ENCODE measurements around the gene CLIC4. TPM values are rescaled to one million over a fixed set of nuclear protein-coding genes. Genes with fewer than 3 reads are reported as not detected.

Gene CLIC4
- total and polyA plus RNA-seq, 4 donors, result 15.0 to 40.7 (median 28.4) TPM

GRCh38 chr1:24782689-24783088 is 37.4 kb downstream of the CLIC4 start:
- WGBS, result over 99% methylated on average over 2 of the region's 2 CpGs

DNA sequence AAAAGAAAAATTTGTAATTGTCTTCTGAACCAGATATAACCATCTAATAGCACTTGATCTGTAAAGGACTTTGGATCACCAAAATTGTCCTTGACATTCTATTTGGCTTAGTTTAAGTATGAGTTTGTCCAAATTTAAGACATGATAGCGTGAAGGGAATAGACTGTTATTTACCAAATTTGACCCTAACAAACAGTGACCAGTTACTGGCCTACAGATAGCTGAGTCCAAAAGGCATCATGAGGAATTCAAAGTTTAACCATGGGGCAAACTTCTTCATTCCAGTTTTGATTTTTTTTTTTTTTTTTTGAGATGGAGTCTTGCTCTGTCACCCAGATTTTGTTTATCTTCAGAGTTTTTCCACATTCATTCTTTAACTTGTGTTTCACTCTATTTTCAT is 38.5 kb downstream of the CLIC4 start:
- Histone ChIP-seq H3K4me1 (ENCODE audit: control insufficient read depth in 4 of 4, insufficient read depth in 4 of 4, low read length in 3 of 4) (peaks cover 18 to 55% (median 48%) of the 10 kb centered on the region in 4 donors), H3K27ac (ENCODE audit: low read depth in 1 of 2, low read length in 2 of 2) (peak overlapping the region; percentile 48 to 61)
- TF ChIP-seq YY1 (IDR thresholded peaks at IDR 0.05) (peak; percentile 49), RAD21 (IDR thresholded peaks at IDR 0.05) (peak; percentile 27 to 33), JUND (IDR thresholded peaks at IDR 0.05) (peak; percentile 42 to 77), TAF1 (conservative IDR thresholded peaks at IDR 0.05) (no peak), MAX (IDR thresholded peaks at IDR 0.05) (peak; percentile 76), EGR1 (IDR thresholded peaks at IDR 0.05; ENCODE audit: low read depth in 2 of 2) (no peak), FOXA1 (IDR thresholded peaks at IDR 0.05) (peak; percentile 59), HNF4G (IDR thresholded peaks at IDR 0.05) (peak; percentile 89), NR2F2 (IDR thresholded peaks at IDR 0.05) (peak; percentile 89), SP1 (IDR thresholded peaks at IDR 0.05) (peak; percentile 64), FOXA2 (IDR thresholded peaks at IDR 0.05) (peak; percentile 61), RXRA (IDR thresholded peaks at IDR 0.05) (peak; percentile 91 to 93), GABPA (IDR thresholded peaks at IDR 0.05 in 1 of 2, conservative IDR thresholded peaks at IDR 0.05 in 1 of 2) (no peak), REST (IDR thresholded peaks at IDR 0.05) (peak; percentile 60), CTCF (IDR thresholded peaks at IDR 0.05; ENCODE audit: low read depth, low read length, missing input control) (no peak), HNF4A (conservative IDR thresholded peaks at IDR 0.05) (peak; percentile 98 to 99)
- TF ChIP-seq, protein P1, sequence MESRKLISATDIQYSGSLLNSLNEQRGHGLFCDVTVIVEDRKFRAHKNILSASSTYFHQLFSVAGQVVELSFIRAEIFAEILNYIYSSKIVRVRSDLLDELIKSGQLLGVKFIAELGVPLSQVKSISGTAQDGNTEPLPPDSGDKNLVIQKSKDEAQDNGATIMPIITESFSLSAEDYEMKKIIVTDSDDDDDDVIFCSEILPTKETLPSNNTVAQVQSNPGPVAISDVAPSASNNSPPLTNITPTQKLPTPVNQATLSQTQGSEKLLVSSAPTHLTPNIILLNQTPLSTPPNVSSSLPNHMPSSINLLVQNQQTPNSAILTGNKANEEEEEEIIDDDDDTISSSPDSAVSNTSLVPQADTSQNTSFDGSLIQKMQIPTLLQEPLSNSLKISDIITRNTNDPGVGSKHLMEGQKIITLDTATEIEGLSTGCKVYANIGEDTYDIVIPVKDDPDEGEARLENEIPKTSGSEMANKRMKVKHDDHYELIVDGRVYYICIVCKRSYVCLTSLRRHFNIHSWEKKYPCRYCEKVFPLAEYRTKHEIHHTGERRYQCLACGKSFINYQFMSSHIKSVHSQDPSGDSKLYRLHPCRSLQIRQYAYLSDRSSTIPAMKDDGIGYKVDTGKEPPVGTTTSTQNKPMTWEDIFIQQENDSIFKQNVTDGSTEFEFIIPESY (IDR thresholded peaks at IDR 0.05), result peak; percentile 72
- TF ChIP-seq, protein P2, sequence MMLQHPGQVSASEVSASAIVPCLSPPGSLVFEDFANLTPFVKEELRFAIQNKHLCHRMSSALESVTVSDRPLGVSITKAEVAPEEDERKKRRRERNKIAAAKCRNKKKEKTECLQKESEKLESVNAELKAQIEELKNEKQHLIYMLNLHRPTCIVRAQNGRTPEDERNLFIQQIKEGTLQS (IDR thresholded peaks at IDR 0.05), result no peak

More at GRCh38 chr1:24782689-24783088, 37.4 kb downstream of the CLIC4 start:
- Histone ChIP-seq H3K4me1 (ENCODE audit: control insufficient read depth in 4 of 4, insufficient read depth in 4 of 4, low read length in 3 of 4) (peaks cover 16 to 60% (median 49%) of the 10 kb centered on the region in 4 donors), H3K9me3 (ENCODE audit: control insufficient read depth in 4 of 4, low read length in 3 of 4) (no peaks in the 10 kb centered on the region), H3K27ac (ENCODE audit: low read depth in 1 of 2, low read length in 2 of 2) (peak overlapping the region in 1 of 2 donors; percentile 48), H3K27me3 (ENCODE audit: control insufficient read depth in 4 of 4, insufficient read depth in 4 of 4, low read length in 3 of 4) (no peaks in the 10 kb centered on the region), H3K36me3 (ENCODE audit: control insufficient read depth in 4 of 4, insufficient read depth in 3 of 4, low read depth in 1 of 4, low read length in 3 of 4) (no peaks in the 10 kb centered on the region), H3K4me3 (ENCODE audit: low read depth in 1 of 3, low read length in 3 of 3) (no peak overlapping the region), H3K9ac (ENCODE audit: low read depth in 1 of 2, low read length in 2 of 2) (no peak overlapping the region)
- no peak for TF ChIP-seq HNF4G (IDR thresholded peaks at IDR 0.05)
- TF ChIP-seq RXRA (IDR thresholded peaks at IDR 0.05), result no peak
- no peak for TF ChIP-seq RAD21 (IDR thresholded peaks at IDR 0.05)
- no peak for TF ChIP-seq GABPA (IDR thresholded peaks at IDR 0.05 in 1 of 2, conservative IDR thresholded peaks at IDR 0.05 in 1 of 2)
- no peak for TF ChIP-seq HNF4A (conservative IDR thresholded peaks at IDR 0.05)
- TF ChIP-seq, protein P2 (IDR thresholded peaks at IDR 0.05), result no peak
- no peak for TF ChIP-seq CTCF (IDR thresholded peaks at IDR 0.05; ENCODE audit: low read depth, low read length, missing input control)
- TF ChIP-seq NR2F2 (IDR thresholded peaks at IDR 0.05), result no peak
- DNase-seq (ENCODE audit: low spot score), result no peak

More for the DNA sequence above, 38.5 kb downstream of the CLIC4 start:
- Histone ChIP-seq H3K9ac (ENCODE audit: low read depth in 1 of 2, low read length in 2 of 2) (no peak overlapping the region), H3K4me3 (ENCODE audit: low read depth in 1 of 3, low read length in 3 of 3) (no peak overlapping the region), H3K9me3 (ENCODE audit: control insufficient read depth in 4 of 4, low read length in 3 of 4) (no peaks in the 10 kb centered on the region), H3K36me3 (ENCODE audit: control insufficient read depth in 4 of 4, insufficient read depth in 3 of 4, low read depth in 1 of 4, low read length in 3 of 4) (no peaks in the 10 kb centered on the region), H3K27me3 (ENCODE audit: control insufficient read depth in 4 of 4, insufficient read depth in 4 of 4, low read length in 3 of 4) (no peaks in the 10 kb centered on the region)
- 25% methylated on average over 1 of the region's 1 CpG for WGBS
- DNase-seq (ENCODE audit: low spot score), result no peak
